GM21825 (cell line): ENCODE data around the gene NOMO2.
"Not testable (repeated sequence)": the region's sequence is repeated elsewhere in the genome, so short reads cannot be mapped to it uniquely, and the experiment has no call there.

Experiments used
- ATAC-seq: cut with Tn5 transposase; IDR thresholded peaks from one replicate; pipeline ENCODE4 v1.9.1; 2021; ENCODE audit warnings: mild to moderate bottlenecking, moderate library complexity; ENCODE audit not compliant: unreplicated experiment

The NOMO2 gene

GRCh38 chr16:18525882-18526482 lies 35.9 kb downstream of the NOMO2 start:
- not testable (repeated sequence) for ATAC-seq

DNA sequence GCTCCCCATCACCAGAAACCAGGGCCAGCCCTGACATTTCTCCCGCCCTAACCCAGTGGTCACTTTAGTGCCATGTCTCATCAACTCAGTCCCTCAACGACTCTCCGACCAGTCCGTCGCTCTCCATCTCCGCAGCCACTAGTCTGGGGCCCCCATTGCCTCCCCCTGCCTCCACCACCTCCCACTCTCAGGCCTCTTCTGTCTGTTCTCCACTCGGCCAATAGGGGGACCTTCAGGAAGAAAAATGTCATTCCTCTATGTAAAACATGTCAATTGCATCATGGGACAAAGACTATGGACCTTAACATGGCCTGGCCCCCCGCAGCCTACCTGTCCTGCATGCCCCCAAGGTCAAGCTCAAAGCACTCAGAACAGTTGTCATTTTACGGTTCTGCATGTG lies 39.3 kb downstream of the NOMO2 start:
- not testable (repeated sequence) for ATAC-seq

DNA sequence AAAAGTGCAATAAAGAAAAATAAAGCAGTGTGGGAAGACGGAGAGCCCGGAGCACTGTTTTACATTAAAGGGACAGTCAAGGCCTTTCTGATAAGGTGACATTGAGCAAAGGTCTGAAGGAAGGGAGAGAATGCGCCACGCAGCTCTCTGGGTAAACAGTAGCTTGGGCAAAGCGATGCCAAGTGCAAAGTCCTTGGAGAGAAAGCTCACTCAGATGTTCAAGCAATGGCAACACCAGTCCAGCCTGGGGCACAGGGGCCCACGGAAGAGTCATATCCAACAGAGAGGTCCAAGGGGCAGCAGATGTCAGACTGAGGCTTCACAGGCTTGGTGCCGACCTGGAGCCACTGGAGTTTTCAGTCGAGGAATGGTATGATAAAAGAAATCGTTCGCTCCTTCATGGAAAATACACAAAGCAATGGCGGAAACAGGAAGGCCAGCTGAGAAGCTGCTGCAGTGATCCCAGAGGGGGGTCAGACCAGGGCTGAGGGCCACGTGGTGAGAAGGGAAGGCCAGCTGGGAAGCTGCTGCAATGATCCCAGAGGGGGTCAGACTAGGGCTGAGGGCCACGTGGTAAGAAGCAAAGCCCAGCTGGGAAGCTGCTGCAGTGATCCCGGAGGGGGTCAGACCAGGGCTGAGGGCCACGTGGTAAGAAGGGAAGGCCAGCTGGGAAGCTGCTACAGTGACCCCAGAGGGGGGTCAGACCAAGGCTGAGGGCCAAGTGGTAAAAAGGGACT lies 40.3 kb downstream of the NOMO2 start:
- not testable (repeated sequence) for ATAC-seq

DNA sequence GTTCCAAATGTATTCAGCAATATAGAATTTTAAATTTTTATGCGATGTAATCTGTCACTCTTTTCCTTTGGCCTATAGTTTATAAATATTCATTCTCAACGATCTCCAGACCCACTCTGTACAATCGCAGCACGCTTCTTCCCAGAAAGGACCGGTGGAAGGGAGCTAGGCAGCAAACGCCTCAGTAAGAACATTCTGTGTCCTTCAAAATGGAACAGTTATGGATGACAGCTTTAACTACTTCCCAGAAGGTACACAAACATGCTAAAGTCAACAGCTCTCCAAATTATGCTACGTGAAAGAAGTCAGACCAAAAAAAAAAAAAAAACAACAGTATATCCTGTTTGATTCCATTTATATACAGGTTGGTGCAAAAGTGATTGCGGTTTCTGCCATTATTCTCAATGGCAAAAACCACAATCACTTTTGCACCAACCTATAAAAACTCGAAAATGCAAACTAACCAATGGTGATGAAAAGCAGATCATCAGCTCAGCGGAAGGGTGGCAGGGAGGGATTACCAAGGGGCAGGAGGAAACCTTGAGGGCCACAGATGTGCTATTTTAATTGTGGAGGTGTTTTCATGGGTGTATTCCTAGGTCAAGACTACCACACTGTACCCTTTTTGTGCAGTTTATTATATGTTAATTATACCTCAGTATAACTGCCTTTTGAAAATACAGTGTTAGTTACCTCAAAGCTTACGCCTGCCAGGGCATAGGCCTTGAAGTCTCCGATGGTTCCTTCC lies 43.2 kb downstream of the NOMO2 start:
- not testable (repeated sequence) for ATAC-seq

- ATAC-seq, result not testable (repeated sequence)
These were observed 63.5 kb downstream of the NOMO2 start for GRCh38 chr16:18498430-18498829.

DNA sequence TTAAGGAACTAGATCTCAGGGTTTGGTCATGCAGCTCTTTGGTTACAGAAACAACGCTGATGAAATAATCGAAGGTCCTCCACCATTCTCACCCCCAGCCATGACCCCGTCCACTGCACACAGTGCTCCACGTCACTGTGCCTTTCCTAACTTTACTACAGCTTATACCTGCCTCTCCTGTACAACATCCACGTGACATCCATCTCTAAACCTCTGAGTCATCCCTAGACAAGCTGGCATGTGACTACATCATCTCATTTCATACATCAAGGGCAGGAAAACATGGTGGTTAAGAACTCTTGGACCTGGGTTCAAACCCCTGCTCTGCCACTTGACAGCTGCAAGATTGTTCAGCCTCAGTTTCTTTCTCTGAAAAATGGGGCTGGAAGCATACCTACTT lies 64.9 kb downstream of the NOMO2 start:
- not testable (repeated sequence) for ATAC-seq

DNA sequence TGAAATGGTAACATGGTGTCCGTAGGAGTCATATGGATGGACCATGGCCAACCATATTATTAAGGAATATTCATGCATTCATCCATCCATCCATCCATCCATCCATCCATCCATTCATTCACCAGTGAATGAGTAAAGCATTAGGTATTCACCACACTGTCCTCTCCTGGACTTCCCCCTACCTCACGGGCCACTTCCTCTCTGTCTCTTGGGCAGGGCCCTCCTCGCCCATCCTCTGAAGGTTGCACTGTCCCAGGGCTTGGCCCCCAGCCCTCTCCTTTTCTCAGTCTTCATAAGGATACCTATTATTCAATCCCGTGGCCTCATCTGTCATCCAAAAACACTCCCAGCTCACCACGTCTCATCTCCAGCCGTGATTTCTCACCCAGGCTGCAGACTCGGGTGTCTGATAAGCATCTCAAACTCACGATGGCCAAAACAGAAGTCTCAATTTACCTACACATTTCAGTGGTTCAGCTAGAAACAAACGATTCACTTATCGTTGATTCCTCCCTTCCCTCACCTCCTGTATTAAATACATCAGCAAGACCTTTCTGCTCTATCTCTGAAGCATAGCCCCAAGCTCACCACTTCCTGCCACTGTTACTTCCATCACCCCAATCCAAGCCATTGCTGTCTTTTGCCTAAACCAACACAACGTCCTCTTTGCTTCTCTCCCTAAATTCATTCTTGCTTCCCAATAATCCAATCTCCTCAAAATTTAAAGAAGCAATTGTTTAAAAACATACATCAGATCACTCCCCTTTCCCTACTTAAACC lies 69.6 kb downstream of the NOMO2 start:
- ATAC-seq, result not testable (repeated sequence)

DNA sequence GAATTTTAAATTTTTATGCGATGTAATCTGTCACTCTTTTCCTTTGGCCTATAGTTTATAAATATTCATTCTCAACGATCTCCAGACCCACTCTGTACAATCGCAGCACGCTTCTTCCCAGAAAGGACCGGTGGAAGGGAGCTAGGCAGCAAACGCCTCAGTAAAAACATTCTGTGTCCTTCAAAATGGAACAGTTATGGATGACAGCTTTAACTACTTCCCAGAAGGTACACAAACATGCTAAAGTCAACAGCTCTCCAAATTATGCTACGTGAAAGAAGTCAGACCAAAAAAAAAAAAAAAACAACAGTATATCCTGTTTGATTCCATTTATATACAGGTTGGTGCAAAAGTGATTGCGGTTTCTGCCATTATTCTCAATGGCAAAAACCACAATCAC lies 125.9 kb downstream of the NOMO2 start:
- not testable (repeated sequence) for ATAC-seq

DNA sequence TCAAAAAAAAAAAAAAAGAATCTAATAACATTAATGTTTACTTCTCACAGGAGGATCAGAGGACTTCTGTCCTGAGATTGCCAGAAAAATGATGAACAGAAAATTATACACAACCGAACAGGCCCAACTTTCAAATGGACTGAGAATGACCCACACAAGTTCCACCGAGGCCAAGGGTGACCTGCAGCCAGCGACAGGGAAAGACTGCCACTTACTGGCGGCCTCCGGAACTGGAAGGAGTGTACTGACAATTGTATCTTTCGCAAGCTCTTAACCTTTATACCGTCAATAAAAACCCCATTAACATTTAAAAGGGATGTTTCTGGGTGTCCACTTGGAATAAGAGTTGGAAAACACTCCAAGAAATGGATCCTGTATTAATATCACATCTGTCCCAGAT lies 146.1 kb downstream of the NOMO2 start:
- ATAC-seq, result not testable (repeated sequence)

GRCh38 chr16:18409532-18410293 lies 152.2 kb downstream of the NOMO2 start:
- not testable (repeated sequence) for ATAC-seq

DNA sequence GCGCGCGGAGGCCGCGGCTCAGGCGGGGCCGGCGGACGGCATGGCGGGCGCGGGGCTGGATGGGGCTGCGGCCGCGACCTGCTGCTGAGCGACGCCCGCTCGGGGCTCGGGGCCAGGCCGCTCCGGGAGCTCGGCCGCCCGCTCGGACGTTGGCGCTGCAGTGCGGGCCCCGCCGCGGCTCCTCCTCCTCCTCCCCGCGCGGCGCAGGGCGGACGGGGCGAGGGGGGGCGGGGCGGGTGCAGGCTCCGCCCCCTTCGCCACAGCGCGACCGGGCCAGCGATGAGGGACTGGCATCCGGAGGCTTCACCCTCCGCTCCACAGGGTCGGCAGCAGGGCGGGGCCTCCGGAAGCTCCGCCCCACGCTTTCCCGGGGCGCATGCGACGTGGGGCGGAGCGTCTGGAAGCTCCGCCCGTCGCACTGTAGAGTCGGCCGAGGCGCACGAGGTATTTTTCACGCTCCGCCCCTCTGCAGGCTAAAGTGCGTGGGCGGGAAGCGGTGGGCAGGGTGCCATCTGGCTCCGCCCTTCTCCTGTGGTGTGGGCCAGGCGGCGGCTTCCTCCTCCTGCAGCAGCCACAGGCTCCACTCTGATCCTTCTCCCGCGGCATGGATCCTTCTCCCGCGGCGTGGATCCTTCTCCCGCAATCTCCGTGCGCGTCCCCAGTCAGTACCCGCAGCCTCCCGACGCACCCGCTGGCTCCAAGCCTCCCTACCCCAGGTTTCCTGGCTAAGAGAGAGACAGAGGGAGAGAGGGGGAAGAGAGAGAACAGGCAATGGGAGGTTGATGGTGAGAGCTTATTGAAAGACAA lies 159.8 kb downstream of the NOMO2 start:
- ATAC-seq, result peak; percentile 68

- not testable (repeated sequence) for ATAC-seq
These were observed 160.7 kb downstream of the NOMO2 start for GRCh38 chr16:18401159-18401558.

- ATAC-seq, result not testable (repeated sequence)
These were observed 167.5 kb downstream of the NOMO2 start for GRCh38 chr16:18394363-18394762.

DNA sequence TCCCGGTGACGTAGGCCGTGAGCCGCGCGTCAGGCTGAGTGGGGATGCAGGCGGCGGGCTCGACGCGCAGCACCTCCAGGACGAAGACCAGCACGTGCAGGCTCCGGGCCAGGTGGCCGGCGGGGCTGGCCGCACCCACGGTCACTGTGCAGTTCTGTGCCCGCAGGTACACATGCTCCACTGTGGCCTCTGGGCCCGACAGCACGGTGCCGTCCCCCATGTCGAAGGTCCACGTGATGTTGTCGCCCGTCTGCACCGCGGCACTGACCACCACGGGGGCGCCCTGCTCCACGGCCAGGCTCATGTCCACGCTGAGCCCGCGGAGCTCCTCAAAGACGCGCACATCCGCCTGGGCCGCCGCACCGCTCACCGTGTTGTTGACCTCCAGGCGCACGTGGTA lies 174.1 kb downstream of the NOMO2 start:
- not testable (repeated sequence) for ATAC-seq

DNA sequence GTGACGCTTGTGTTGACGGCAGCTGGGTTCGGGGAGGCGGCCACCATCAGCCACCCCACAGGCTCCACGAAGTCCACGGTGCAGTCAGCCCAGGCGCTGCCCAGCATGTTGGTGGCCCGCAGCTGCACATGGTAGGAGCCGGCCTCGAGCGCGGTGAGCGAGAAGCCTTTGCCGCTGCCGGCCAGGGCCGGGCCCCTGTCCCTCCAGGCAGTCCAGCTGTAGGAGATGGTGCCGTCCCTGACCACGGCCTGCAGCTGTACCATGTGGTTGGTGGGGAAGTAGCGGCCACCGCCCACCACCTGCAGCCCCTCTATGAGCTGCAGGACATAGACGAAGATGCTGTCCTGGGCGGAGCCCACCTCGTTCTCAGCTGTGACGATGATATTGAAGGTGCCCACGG lies 175.4 kb downstream of the NOMO2 start:
- ATAC-seq, result not testable (repeated sequence)

- not testable (repeated sequence) for ATAC-seq
These were observed 176.6 kb downstream of the NOMO2 start for GRCh38 chr16:18385285-18385684.

- not testable (repeated sequence) for ATAC-seq
These were observed 177.0 kb downstream of the NOMO2 start for GRCh38 chr16:18384869-18385268.

DNA sequence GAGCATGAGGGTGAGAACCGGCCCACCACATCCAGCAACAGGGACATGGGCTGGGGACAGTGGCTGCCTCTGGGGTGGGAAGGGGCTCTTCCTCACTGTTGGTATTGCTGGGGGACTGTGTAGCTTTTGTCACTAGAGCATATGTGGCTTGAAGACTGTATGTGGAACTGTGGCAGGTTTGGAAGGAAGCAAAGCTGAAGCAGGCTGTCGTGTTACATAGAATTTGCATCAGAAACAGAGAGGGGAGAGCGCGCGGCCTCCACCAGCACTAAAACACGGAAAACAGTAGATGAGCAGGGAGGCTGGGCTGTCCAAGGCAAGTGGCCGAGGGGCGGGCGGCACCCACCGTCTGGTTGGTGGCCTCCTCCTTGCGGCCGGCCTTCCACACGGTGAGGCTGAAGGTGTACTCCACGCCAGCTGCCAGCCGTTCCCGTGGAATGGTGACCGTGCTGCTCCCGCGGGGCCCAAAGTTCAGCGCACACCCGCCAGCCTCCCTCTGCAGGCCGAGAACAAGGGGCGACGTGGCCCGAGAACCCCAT lies 177.7 kb downstream of the NOMO2 start:
- ATAC-seq, result not testable (repeated sequence)

DNA sequence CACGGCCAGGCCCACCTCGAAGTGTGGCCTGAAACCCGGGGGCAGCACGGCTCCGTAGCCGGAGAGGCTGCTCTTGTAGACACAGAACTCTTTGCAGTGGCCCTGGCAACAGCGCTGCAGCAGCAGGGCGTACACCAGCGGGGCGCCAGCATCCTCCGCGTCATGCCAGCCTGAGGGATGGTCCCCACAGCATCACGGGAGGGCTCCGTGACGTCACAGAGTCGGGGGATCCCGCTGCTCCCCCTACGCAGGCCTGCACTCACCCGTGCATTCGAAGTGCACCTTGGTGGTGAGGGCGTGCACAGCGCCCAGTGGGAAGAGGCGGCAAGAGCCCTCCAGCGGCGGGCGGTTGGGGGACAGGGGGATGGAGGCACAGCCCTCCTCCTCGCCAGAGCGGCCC lies 179.2 kb downstream of the NOMO2 start:
- ATAC-seq, result not testable (repeated sequence)
